IPS DF 19.7 (cell line): ENCODE results near the gene SCN5A.

Experiments used
- DNase-seq: peaks from one replicate; pipeline ENCODE4 v3.0.0-alpha.2; 2013; ENCODE audit warnings: low read depth, low spot score

Gene SCN5A

DNA sequence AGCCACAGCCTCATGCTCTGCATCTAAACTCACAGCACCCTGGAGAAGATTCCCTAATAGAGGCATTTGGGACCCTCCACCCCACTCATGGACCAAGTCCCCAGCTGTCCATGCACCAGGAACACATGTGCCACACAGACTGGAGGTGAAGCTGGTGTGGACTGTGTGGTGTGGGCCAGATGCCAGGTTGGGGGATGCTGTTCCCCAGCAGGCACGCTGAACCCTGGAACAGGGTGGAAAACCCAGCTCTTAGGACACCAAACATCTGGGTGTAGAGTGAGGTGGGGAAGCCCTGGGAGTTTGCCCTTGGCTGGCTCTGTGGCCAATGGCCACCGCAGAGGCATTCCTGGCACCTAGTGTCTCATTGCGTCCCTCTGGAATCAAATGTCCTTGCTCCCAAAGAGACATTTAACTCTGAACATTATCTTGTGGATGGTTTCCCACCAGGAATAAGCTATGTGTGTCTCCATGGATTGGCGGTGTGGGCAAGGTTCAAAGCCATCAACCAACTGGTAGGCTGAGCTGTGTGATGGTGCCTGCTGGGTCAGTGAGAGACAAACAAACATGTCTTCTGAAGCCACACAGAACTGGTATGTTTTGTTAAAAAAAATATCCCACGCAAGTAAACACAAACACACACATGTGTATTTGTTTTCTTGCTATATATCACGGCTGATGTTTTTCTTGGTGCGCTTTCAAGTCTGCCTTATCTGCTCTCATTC lies 88.3 kb downstream of the SCN5A start:
- no peak for DNase-seq

DNA sequence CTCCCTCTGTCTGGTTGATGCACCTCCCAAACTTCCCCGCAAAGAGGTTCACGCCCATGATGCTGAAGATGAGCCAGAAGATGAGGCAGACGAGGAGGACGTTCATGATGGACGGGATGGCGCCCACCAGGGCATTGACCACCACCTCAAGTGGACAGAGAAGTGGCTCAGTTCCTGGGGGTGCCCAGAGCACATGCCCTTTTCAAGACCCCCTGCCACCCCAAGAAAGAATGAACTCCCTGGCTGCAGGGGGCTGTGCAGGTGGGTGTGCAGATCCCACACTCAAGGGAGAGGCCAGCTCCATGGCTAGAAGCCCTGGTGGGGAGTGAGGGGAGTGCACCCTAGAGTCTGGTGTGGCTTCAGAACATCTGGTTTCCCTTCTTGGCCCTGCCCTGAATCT lies 89.2 kb downstream of the SCN5A start:
- no peak for DNase-seq

DNA sequence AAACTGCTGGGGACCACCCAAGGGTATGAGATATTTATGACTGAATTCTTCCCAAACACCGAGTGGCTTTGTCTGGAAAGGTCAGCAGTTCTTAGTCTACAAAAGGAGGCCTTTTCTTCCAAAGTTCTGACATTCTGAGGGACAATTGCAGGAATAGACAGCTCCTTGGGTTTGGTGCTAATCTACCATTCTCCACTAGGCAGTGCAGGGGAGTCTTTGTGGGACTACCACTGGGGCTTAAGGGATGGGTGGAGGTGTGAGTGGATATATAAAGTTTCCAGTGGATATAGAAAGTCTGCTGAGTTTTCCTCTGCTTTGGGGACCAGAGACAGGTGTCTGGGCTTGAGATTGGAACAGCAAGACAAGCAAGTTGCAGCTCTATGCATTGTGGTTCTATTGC lies 90.6 kb downstream of the SCN5A start:
- DNase-seq, result no peak

DNA sequence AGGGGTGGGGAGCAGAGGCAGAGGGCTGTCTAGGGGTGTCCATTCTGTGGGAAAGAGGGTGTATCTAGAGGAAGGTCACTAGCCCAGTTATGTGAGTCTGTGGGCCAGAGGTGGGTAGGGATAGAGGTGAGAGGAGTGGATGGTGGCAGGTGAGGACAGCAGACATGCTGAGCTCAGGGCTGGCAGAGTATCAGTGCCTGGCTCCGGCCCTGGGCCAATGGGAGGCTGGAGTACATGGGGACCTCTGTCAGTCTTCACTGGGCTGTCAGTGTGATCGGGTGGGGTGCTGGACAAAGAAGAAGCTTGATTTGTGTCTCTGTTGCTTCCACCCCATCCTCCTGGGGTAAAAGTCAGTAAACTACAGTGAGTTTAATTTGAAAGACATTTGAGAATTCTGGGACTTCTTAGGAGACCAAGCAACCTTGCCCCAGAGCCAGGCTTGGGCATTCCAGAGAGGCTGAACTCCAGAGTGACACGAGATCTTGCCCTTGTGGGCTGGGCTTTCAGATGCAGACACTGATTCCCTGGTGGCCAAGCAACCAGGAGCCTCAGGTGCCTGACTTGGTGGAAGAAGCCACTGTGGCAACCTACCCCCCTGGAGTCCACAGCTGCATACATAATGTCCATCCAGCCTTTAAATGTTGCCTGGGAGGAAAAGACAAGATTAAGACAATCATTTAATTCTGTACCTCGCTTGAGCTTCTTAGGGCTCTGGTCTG lies 92.7 kb downstream of the SCN5A start:
- no peak for DNase-seq

DNA sequence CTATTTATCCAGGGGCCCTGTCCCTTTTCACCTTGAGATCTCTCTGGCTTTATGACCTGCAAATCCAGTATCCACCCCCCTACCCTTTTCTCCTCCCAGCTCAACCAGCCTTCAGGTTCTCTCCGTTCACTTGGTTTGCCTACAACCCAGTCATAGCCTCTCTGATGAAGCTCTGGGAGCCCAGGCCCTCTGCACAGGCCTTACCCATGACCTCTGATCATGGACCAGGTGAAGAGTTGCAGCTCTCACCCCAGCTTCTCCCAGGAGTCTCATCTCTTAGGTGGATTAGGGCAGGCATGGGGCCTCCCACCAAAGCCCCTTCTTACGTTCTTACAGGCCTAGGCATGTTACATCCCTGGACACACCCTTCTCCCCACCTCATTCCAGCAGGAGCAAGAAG lies 93.6 kb downstream of the SCN5A start:
- no peak for DNase-seq

DNA sequence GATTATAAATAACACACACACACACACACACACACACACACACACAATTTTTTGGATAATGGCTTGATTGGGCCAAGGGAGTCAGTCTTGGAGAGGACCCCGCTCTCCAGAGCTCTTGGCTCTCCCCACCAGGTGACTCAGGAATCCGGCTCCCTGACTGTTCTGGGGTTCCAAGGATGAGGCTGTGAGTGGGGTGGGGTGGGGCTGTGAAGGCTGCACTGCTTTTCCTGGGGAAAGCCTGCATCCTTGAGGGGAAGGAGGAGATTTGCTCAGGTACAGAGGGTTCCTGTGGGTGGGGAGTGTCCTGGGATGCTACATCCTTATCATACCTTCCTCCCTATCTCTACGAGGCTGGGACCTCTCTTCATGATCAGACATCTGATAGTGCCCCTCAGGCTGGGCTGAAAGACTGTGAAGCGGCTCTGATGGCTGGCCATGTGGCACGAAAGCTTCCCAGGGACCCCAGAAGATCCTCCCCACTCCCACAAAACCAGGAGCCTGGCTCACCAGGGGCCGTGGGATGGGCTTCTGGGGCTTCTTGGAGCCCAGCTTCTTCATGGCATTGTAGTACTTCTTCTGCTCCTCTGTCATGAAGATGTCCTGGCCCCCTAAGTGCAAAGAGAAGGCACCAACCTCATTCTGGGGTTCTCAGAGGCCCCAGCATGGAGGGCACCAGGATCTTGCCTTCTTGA lies 94.2 kb downstream of the SCN5A start:
- no peak for DNase-seq

DNA sequence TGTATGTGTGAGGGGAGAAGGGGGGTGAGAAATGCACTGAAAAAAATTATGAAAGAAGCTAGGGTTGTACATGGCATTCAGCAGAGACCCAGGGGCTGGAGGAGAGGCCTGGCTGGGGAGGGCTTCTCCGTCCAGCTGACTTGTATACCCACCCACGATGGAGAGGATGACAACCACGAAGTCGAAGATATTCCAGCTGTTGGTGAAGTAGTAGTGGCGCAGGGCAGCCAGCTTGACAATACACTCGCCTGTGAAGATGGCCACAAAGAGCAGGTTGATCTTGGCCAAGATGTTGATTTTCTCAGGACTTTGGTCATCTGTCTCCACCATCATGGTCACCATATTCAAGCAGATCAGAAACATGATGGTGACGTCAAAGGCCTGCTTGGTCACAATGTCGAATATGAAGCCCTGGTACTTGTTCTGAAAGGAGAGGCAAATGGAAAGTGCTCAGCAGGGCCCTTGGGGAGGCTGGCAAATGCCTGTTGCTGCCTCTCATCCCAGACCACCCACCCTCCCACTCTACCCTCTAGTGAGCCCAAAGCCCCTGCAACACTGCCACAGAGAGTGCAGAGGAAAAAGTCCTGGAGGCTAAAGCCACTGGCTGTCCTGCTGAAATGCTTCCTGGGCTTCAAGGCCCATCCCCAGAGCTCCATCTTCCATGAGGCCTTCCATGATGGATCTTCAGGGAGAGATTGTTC lies 95.2 kb downstream of the SCN5A start:
- DNase-seq, result no peak

DNA sequence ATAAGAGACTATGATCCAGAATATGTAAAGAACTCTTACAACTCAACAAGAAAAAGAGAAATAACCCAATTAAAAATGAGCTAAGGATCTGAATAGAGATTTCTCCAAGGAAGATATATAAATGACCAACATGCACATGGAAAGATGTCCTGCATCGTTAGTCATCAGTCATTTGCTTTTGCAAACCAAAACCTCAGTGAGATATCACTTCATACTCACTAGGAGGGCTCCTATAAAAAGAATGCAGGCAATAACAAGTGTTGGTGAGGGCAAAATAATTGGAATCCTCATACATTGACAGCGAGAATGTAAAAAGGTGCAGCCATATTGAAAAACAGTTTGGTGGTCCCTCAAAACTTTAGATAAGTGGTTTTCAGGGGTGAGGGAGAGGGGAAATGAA lies 96.4 kb downstream of the SCN5A start:
- DNase-seq, result no peak

DNA sequence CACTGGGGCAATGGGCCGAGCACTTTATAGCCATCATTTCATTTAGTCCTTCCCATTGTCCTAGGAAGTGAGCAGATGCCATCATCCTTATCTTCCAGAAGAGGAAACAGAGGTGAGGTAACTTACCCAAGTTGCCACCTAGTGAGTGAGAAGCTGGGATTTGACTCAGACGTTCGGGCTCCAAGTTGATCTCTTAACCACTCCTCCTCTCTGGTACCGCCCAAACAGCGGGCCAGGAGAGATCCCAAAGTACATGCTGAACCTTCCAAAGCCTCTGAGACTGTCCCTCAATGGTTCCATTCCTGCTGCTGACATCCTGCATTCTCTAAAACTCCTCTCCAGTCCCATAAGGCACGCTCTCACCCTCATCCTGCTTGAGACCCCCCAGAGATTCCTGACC lies 97.1 kb downstream of the SCN5A start:
- DNase-seq, result no peak

DNA sequence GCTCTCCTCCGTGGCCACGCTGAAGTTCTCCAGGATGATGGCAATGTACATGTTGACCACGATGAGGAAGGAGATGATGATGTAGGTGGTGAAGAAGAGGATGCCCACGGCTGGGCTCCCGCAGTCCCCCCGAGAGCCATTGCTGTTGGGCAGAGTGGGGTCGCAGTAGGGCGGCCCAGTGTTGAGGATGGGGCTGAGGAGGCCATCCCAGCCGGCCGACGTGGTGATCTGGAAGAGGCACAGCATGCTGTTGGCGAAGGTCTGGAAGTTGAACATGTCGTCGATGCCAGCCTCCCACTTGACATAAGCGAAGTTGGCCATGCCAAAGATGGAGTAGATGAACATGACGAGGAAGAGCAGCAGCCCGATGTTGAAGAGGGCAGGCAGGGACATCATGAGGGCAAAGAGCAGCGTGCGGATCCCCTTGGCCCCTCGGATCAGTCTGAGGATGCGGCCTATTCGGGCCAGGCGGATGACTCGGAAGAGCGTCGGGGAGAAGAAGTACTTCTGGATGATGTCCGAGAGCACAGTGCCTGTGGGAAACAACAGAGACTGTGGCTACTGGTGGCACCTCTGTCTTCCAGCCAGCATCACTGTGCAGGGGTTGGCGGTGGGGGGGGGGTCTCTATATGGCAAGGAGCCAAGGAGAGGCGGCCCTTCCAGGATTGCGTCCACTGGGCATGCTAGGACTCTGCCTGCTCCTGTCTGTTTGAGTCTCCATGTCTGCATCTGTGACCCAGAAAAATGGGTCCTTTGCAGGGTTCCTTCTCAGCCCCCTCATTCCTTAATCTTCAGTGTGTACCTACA lies 98.3 kb downstream of the SCN5A start:
- DNase-seq, result no peak

DNA sequence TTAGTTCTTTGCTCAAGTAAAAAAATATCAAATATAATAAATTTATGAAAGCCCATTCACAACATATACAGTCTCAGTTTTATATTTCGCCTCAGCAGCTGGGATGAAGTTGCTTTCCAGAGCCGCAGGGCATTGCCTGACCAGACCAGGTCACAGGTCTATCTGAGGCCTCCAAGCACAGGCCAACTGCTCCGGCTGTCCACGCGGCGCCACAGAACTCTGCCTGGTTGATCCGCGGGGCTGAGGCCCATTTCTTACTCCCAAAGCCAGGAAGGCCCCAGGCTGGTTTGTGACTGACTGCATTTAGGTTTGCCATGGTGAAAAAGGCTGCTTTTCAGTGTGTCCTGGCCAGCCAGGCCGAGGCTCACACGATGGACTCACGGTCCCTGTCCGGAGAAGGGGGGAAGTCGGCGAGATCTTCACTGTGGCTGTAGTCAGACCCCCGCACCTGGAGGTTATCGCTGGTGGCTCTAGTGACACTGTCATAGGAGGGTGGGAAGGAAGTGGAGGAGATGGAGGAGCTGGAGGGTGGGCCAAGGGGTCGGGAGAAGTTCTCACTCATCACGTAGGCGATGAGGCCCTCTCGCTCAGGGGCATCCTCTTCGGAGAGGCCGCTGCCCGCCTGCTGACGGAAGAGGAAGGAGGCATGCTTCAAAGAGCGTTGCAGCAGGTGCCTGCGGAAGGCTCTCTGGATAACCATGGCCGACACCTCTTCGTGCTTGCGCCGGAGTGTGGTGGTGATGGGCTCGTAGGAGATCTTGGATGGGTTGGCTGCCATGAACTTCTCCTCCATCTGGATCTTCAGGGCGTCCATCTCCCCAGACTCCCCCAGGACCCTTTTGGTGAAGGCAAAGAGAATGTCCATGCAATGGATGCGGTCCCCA lies 99.3 kb downstream of the SCN5A start:
- DNase-seq, result no peak

DNA sequence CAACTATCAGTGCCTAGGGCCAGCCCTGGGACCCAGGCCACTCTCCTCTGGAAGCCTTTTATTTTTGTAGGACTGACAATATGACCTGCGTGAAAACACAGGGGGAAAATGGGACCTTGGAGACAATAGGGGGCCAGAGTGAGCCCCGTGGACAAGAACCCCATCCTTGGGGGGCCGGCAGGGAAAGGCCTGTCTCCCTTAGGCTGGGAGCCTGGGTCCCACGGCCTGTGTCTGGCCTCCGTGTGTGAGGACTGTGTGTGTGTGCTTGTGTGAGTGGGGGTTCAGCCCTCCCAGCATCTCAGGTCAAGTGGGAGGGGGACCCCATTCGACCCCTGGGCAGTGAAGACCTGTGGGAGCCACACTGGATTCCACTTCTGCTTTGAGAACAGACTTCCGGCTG lies 100.0 kb downstream of the SCN5A start:
- DNase-seq, result no peak

DNA sequence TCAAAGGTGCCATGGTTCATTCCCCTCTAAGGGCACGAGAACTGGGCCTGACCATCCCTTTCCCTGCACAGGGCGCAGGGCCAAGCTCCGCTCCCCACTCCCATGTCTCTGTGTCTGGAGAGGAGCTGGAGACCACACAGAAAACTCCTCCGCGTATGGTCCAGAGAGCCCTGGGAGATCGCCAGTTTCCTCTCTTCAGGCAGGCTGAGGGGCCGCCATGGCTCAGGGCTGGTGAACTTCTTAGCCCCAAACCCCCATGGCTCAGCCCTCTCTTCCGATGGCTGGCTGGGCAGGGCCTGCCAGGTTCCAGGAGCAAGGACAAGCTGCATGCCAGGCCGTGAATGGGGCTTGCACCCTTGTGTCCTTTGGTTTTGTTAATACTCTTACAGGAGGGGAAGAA lies 100.4 kb downstream of the SCN5A start:
- DNase-seq, result no peak

DNA sequence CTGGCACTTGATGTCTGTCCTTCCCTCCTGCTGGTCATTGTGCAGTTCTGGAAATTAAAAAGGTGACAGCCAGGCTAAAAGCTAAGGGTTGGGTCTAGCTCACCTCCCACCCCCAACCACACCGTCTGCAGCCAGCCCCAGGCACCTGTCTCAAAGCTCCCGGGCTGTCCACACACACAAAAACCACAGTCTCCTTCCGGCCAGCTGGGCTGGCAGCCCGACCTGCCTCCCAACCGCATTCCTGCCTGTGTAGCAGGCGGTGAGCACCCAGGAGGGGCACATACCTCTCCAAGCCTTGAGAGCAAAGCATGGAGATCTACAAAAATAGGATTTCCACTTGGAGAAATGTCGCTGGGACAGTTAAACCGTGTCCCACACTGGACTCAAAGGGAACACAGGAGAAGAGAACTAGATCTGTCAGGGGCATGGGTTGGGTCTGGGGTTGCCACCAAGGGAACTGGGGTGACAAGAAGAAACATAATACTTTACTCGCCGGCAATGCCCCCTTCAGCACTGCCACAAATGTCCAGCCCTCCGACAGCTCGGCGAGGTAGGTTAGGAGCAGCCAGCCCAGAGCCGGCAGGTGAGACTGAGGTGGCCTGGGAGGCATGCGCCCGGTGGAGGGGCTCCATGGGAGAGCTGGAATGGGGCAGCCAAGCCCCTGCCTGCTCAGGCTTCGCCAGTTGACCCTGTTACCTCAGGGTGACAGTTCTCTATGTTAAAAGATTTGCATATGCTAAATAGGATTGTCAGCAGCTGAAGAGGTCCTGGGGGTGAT lies 101.1 kb downstream of the SCN5A start:
- DNase-seq, result no peak

DNA sequence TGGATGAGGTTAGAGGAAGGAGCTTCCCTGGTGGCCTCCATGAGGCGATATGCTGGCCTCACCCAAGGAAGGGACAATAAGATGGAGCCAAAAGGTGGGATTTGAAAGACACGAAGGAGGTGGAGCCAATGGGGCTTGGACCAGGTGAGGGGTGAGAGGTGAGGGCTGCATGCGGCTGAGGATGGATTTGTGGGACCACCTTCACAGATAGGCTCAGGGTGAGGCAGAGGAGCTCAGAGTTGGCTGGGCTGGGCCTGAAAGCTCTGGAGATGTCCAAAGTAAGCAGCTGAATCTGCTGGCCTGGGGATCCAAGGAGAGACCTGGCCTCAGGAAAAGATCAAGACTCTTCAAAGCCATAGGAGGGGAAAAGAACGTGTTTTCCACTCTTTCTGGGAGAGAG lies 103.5 kb downstream of the SCN5A start:
- no peak for DNase-seq

DNA sequence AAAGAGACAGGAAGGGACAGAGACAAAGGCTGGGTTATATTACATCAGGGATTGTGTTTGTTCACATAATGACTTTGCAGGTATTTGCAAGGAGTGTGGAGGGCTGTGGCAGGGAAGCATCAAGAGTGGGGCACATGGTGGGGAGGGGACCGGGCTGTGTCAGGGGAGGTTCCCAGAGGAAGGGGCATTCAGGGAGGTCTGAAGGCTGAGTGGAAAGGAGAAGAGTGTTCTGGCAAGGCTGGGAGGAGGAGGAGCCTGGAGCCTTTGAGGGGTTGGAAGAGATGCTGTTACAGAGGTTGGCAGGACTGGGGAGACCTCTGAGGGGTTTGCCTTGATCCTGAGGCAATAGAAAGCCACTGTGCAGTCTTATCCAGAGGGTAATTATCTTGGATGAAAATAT lies 103.9 kb downstream of the SCN5A start:
- no peak for DNase-seq

DNA sequence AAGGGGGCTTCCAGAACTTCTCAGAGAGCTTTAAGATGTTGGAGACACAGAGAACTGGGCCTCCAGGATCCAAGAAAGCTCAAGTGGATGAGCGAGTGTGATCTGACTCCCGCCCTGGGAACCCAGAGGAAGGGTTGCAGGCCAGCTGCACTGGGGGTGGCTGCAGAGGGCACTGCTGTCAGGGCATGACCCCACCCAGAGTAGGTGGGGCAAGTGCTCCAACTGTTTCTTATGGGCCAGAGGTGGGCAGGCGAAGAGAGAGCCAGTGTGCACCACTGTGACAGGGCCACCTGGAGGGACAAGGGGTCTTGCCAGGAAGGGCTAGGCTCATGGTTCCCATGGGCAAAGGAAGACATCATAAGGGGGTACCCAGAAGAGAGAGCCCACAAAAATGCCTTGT lies 104.6 kb downstream of the SCN5A start:
- DNase-seq, result no peak

DNA sequence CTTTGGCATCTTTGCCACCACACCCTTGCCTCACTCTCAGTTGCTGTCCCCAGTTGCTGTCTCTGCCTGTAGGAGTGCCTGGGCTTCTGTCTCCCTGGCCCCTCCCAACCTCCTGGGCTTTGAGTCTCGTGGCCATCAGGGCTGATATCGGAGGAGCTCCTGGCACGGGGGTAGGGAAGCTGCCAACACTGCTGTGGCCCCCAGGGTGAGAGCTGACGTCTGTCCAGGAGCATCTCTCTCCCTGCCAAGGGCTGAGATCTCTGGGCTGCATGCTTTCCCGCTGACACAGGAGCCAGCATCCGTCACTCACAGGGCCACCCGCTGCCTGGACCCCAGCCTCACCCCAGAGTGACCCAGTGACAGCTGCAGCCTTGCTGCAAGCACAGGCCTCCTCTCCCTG lies 105.9 kb downstream of the SCN5A start:
- DNase-seq, result no peak

DNA sequence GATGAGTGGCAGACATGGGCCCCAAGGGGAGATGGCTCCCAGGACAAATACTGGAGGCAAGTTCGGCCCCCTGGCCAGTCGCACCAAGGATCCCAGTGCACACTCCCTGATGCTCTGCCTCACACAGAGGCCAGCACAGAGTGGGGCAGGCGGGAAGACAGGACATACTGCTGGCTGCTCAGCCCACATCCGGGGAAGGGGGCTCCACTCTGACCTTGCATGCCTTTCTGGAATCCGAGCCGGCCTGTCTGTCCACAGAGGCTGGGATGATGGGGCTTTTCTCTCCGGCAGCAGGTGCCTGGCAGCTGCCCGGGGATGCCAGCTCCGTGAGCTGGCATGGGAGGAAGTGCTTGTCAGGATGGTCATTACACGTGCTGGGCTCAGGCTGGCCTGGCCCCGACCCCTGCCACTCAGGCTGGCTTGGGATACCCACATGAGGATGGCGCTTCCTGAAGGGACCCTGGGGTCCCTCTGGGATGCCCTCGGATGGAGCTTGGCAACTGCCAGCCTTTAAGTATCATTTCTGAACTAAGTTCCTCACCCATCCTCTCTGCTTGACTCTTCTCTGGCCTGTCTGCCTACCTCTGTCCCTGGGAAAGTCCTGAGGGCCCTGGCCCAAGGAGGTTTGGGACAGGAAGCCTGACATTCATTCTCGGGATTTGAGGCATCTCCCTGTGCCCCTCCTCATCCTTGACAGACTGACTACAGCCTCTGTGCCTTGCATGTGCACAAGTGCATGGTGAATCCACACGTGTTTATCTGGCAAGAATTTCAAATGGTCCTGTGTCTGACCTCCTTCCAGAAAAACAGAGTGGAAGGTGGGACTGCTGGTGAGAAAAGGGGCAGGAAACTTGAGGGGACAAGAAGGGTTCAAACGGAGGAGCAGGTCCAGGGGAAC lies 106.8 kb downstream of the SCN5A start:
- no peak for DNase-seq
